NOMO-1 (cell line): ENCODE results near the gene HPSE2.
"Not testable (repeated sequence)": the region's sequence is repeated elsewhere in the genome, so short reads cannot be mapped to it uniquely, and the experiment has no call there.

Source experiments
- DNase-seq, 2 experiments: peaks; one replicate each; lab custom pipeline; 2025; ENCODE audit not compliant: unreplicated experiment in 2 of 2; lab: John Stamatoyannopoulos, UW

Gene HPSE2

GRCh38 chr10:98577168-98577567, 658.5 kb downstream of the HPSE2 start:
- DNase-seq, result no peak

- DNase-seq, result no peak
Measured at GRCh38 chr10:98576096-98576495, 659.6 kb downstream of the HPSE2 start.

GRCh38 chr10:98572594-98572993, 663.1 kb downstream of the HPSE2 start:
- DNase-seq, result no peak

GRCh38 chr10:98570834-98571233, 664.8 kb downstream of the HPSE2 start:
- DNase-seq, result no peak

GRCh38 chr10:98569853-98570252, 665.8 kb downstream of the HPSE2 start:
- DNase-seq, result no peak

GRCh38 chr10:98568551-98568950, 667.1 kb downstream of the HPSE2 start:
- no peak for DNase-seq

- DNase-seq, result no peak
Measured at GRCh38 chr10:98567391-98568133, 668.1 kb downstream of the HPSE2 start.

GRCh38 chr10:98563811-98564210, 671.8 kb downstream of the HPSE2 start:
- DNase-seq, result no peak

- no peak for DNase-seq
Measured at GRCh38 chr10:98560565-98560964, 675.1 kb downstream of the HPSE2 start.

GRCh38 chr10:98556061-98556460, 679.6 kb downstream of the HPSE2 start:
- DNase-seq, result no peak

- no peak for DNase-seq
Measured at GRCh38 chr10:98555021-98555619, 680.5 kb downstream of the HPSE2 start.

- DNase-seq, result not testable (repeated sequence)
Measured at GRCh38 chr10:98541561-98541960, 694.1 kb downstream of the HPSE2 start.

- DNase-seq, result no peak
Measured at GRCh38 chr10:98539578-98539977, 696.1 kb downstream of the HPSE2 start.

GRCh38 chr10:98538472-98538871, 697.2 kb downstream of the HPSE2 start:
- no peak for DNase-seq

GRCh38 chr10:98536551-98536950, 699.1 kb downstream of the HPSE2 start:
- no peak for DNase-seq

- no peak for DNase-seq
Measured at GRCh38 chr10:98533746-98534445, 701.8 kb downstream of the HPSE2 start.

GRCh38 chr10:98533241-98533640, 702.4 kb downstream of the HPSE2 start:
- no peak for DNase-seq

GRCh38 chr10:98528805-98529183, 706.9 kb downstream of the HPSE2 start:
- no peak for DNase-seq

GRCh38 chr10:98528166-98528804, 707.4 kb downstream of the HPSE2 start:
- DNase-seq, result no peak

GRCh38 chr10:98525969-98526368, 709.7 kb downstream of the HPSE2 start:
- DNase-seq, result no peak

GRCh38 chr10:98524124-98524523, 711.5 kb downstream of the HPSE2 start:
- no peak for DNase-seq
